Measurements from ENCODE around the gene RAF1.
"Not testable (repeated sequence)": the region's sequence is repeated elsewhere in the genome, so short reads cannot be mapped to it uniquely, and the experiment has no call there.

Gene RAF1

GRCh38 chr3:12686096-12686495 lies 22.2 kb upstream of the RAF1 start:
- TF ChIP-seq EZH2 (IDR thresholded peaks at IDR 0.05) = no peak
- no peak for TF ChIP-seq POLR2AphosphoS5 (IDR thresholded peaks at IDR 0.05; ENCODE audit: borderline replicate concordance, low read depth, low read length)
- no peak for TF ChIP-seq FOXP2 (optimal IDR thresholded peaks at IDR 0.05; ENCODE audit: control extremely low read depth, extremely low read length, insufficient read depth)
- Histone ChIP-seq H3K9ac (ENCODE audit: insufficient read length) (no peak overlapping the region), H3K9me3 (ENCODE audit: low read depth, low read length) (no peaks in the 10 kb centered on the region), H3K27ac (no peak overlapping the region), H3K36me3 (ENCODE audit: insufficient read depth, low read length) (no peaks in the 10 kb centered on the region), H3K4me3 (no peak overlapping the region)
- no peak for DNase-seq (ENCODE audit: low read depth, low spot score)

- Histone ChIP-seq H3K36me3 (ENCODE audit: insufficient read depth, low read length) (no peaks in the 10 kb centered on the region), H3K4me3 (no peak overlapping the region), H3K9me3 (ENCODE audit: low read depth, low read length) (no peaks in the 10 kb centered on the region), H3K27ac (no peak overlapping the region), H3K9ac (ENCODE audit: insufficient read length) (no peak overlapping the region)
- TF ChIP-seq FOXP2 (optimal IDR thresholded peaks at IDR 0.05; ENCODE audit: control extremely low read depth, extremely low read length, insufficient read depth) = no peak
- TF ChIP-seq POLR2AphosphoS5 (IDR thresholded peaks at IDR 0.05; ENCODE audit: borderline replicate concordance, low read depth, low read length) = no peak
- TF ChIP-seq EZH2 (IDR thresholded peaks at IDR 0.05) = no peak
- DNase-seq (ENCODE audit: low read depth, low spot score) = no peak
Measured at GRCh38 chr3:12681943-12682390, 18.1 kb upstream of the RAF1 start.

GRCh38 chr3:12681089-12681942 lies 17.4 kb upstream of the RAF1 start:
- no peak for DNase-seq (ENCODE audit: low read depth, low spot score)
- Histone ChIP-seq H3K27ac (no peak overlapping the region), H3K4me3 (no peak overlapping the region), H3K9ac (ENCODE audit: insufficient read length) (no peak overlapping the region), H3K9me3 (ENCODE audit: low read depth, low read length) (no peaks in the 10 kb centered on the region), H3K36me3 (ENCODE audit: insufficient read depth, low read length) (no peaks in the 10 kb centered on the region)
- TF ChIP-seq EZH2 (IDR thresholded peaks at IDR 0.05) (no peak), POLR2AphosphoS5 (IDR thresholded peaks at IDR 0.05; ENCODE audit: borderline replicate concordance, low read depth, low read length) (no peak), FOXP2 (optimal IDR thresholded peaks at IDR 0.05; ENCODE audit: control extremely low read depth, extremely low read length, insufficient read depth) (no peak)

- Histone ChIP-seq H3K36me3 (ENCODE audit: insufficient read depth, low read length) (no peaks in the 10 kb centered on the region), H3K4me3 (no peak overlapping the region), H3K27ac (no peak overlapping the region), H3K9me3 (ENCODE audit: low read depth, low read length) (no peaks in the 10 kb centered on the region), H3K9ac (ENCODE audit: insufficient read length) (no peak overlapping the region)
- DNase-seq (ENCODE audit: low read depth, low spot score) = no peak
- no peak for TF ChIP-seq EZH2 (IDR thresholded peaks at IDR 0.05)
- no peak for TF ChIP-seq FOXP2 (optimal IDR thresholded peaks at IDR 0.05; ENCODE audit: control extremely low read depth, extremely low read length, insufficient read depth)
- no peak for TF ChIP-seq POLR2AphosphoS5 (IDR thresholded peaks at IDR 0.05; ENCODE audit: borderline replicate concordance, low read depth, low read length)
Measured at GRCh38 chr3:12679468-12679867, 15.6 kb upstream of the RAF1 start.

- Histone ChIP-seq H3K4me3 (no peak overlapping the region), H3K9me3 (ENCODE audit: low read depth, low read length) (no peaks in the 10 kb centered on the region), H3K36me3 (ENCODE audit: insufficient read depth, low read length) (no peaks in the 10 kb centered on the region), H3K9ac (ENCODE audit: insufficient read length) (no peak overlapping the region), H3K27ac (no peak overlapping the region)
- DNase-seq (ENCODE audit: low read depth, low spot score) = no peak
- TF ChIP-seq POLR2AphosphoS5 (IDR thresholded peaks at IDR 0.05; ENCODE audit: borderline replicate concordance, low read depth, low read length) (no peak), FOXP2 (optimal IDR thresholded peaks at IDR 0.05; ENCODE audit: control extremely low read depth, extremely low read length, insufficient read depth) (no peak), EZH2 (IDR thresholded peaks at IDR 0.05) (no peak)
Measured at GRCh38 chr3:12677616-12678015, 13.7 kb upstream of the RAF1 start.

GRCh38 chr3:12675115-12675810 lies 11.3 kb upstream of the RAF1 start:
- Histone ChIP-seq H3K9ac (ENCODE audit: insufficient read length) (no peak overlapping the region), H3K4me3 (no peak overlapping the region), H3K27ac (no peak overlapping the region), H3K36me3 (ENCODE audit: insufficient read depth, low read length) (no peaks in the 10 kb centered on the region), H3K9me3 (ENCODE audit: low read depth, low read length) (no peaks in the 10 kb centered on the region)
- TF ChIP-seq FOXP2 (optimal IDR thresholded peaks at IDR 0.05; ENCODE audit: control extremely low read depth, extremely low read length, insufficient read depth) (no peak), EZH2 (IDR thresholded peaks at IDR 0.05) (no peak), POLR2AphosphoS5 (IDR thresholded peaks at IDR 0.05; ENCODE audit: borderline replicate concordance, low read depth, low read length) (no peak)
- no peak for DNase-seq (ENCODE audit: low read depth, low spot score)

- not testable (repeated sequence) for H3K36me3 ChIP-seq (ENCODE audit: insufficient read depth, low read length); H3K9me3 ChIP-seq (ENCODE audit: low read depth, low read length); DNase-seq (ENCODE audit: low read depth, low spot score); H3K4me3 ChIP-seq; H3K27ac ChIP-seq; H3K9ac ChIP-seq (ENCODE audit: insufficient read length)
Measured at GRCh38 chr3:12673956-12674736, 10.2 kb upstream of the RAF1 start.

GRCh38 chr3:12671120-12671450 lies 7.2 kb upstream of the RAF1 start:
- no peak for TF ChIP-seq POLR2AphosphoS5 (IDR thresholded peaks at IDR 0.05; ENCODE audit: borderline replicate concordance, low read depth, low read length)
- TF ChIP-seq EZH2 (IDR thresholded peaks at IDR 0.05) = no peak
- TF ChIP-seq FOXP2 (optimal IDR thresholded peaks at IDR 0.05; ENCODE audit: control extremely low read depth, extremely low read length, insufficient read depth) = no peak
- Histone ChIP-seq H3K27ac (no peak overlapping the region), H3K9me3 (ENCODE audit: low read depth, low read length) (no peaks in the 10 kb centered on the region), H3K4me3 (no peak overlapping the region), H3K9ac (ENCODE audit: insufficient read length) (no peak overlapping the region), H3K36me3 (ENCODE audit: insufficient read depth, low read length) (no peaks in the 10 kb centered on the region)
- no peak for DNase-seq (ENCODE audit: low read depth, low spot score)

Data from SK-N-MC (cell line).